Peyer's patch (tissue), 4 donors: ENCODE measurements around the gene ARHGAP26.

ENCODE experiments used
- POLR2A ChIP-seq, 2 donors: fragments of 450-650 bp; IDR thresholded peaks; one replicate each; pipeline ENCODE4 v1.5.1; 2017; ENCODE audit warnings: antibody characterized with exemption in 2 of 2, mild to moderate bottlenecking in 2 of 2, moderate library complexity in 2 of 2
- TF ChIP-seq, protein P1 (sequence below), 6 experiments: fragments of 450-650 bp in 4 of 6; fragments of 200-600 bp in 2 of 6; sonication (generic) in 1 of 6; IDR thresholded peaks; one replicate each; pipeline ENCODE4 v1.5.1; 2017 to 2019; ENCODE audit warnings: antibody characterized with exemption in 6 of 6, mild to moderate bottlenecking in 3 of 6, moderate library complexity in 1 of 6

DNA sequence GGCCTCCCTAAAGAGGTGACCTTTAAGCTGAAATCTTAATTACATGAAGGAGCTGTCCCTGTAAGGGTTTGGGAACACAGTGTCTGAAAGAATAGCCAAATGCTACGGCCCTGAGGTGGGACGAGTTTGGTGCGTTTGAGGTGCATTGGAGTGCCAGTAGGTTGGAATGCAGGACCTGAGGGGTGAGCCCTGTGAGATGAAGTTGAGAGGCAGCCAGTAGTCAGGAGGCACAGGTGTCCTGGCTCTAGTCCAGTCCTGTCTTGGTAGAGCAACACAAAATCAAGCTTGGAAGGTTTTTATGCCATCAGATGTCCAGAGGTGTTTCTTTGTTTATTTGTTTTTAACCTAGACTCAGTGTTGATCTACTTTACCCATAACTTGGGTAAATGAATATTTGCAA is 108.5 kb downstream of the ARHGAP26 start:
- TF ChIP-seq, protein P1, sequence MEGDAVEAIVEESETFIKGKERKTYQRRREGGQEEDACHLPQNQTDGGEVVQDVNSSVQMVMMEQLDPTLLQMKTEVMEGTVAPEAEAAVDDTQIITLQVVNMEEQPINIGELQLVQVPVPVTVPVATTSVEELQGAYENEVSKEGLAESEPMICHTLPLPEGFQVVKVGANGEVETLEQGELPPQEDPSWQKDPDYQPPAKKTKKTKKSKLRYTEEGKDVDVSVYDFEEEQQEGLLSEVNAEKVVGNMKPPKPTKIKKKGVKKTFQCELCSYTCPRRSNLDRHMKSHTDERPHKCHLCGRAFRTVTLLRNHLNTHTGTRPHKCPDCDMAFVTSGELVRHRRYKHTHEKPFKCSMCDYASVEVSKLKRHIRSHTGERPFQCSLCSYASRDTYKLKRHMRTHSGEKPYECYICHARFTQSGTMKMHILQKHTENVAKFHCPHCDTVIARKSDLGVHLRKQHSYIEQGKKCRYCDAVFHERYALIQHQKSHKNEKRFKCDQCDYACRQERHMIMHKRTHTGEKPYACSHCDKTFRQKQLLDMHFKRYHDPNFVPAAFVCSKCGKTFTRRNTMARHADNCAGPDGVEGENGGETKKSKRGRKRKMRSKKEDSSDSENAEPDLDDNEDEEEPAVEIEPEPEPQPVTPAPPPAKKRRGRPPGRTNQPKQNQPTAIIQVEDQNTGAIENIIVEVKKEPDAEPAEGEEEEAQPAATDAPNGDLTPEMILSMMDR (IDR thresholded peaks at IDR 0.05), result no peak
- TF ChIP-seq POLR2A (IDR thresholded peaks at IDR 0.05), result no peak
